Upper lobe of left lung (tissue), 4 donors: ENCODE measurements around the gene MUC5B.

Experiments
- CTCF ChIP-seq, 6 experiments: fragments of 450-650 bp in 4 of 6; fragments of 200-600 bp in 2 of 6; sonication (generic) in 2 of 6; IDR thresholded peaks; one replicate each; pipeline ENCODE4 v1.5.1; 2016 to 2019; ENCODE audit warnings: antibody characterized with exemption in 6 of 6
- EP300 ChIP-seq, 4 donors: sonication (generic); formaldehyde crosslinking; IDR thresholded peaks; one replicate each; pipeline ENCODE4 v1.5.1; 2017; ENCODE audit warnings: antibody characterized with exemption in 4 of 4, control low read depth in 2 of 4

GRCh38 chr11:1196516-1197391 is 26.1 kb upstream of the MUC5B start:
- TF ChIP-seq CTCF (IDR thresholded peaks at IDR 0.05) = no peak
- TF ChIP-seq EP300 (IDR thresholded peaks at IDR 0.05) = no peak
